Vagina (tissue), 2 donors: Measurements from ENCODE around the gene GNAT1.

Source experiments
- CTCF ChIP-seq, 3 experiments: fragments of 450-650 bp in 2 of 3; fragments of 200-600 bp in 1 of 3; sonication (generic) in 1 of 3; IDR thresholded peaks; one replicate each; pipeline ENCODE4 v1.5.1; 2017 to 2019; ENCODE audit warnings: antibody characterized with exemption in 3 of 3, mild to moderate bottlenecking in 2 of 3, moderate library complexity in 2 of 3
- POLR2A ChIP-seq, 2 donors: fragments of 450-650 bp; IDR thresholded peaks; one replicate each; pipeline ENCODE4 v1.6.1; 2017; ENCODE audit warnings: antibody characterized with exemption in 2 of 2, mild to moderate bottlenecking in 2 of 2, moderate library complexity in 2 of 2

GRCh38 chr3:50172626-50173220 is 18.7 kb upstream of the GNAT1 start:
- TF ChIP-seq CTCF (IDR thresholded peaks at IDR 0.05) = no peak
- TF ChIP-seq POLR2A (IDR thresholded peaks at IDR 0.05) = no peak
